Nephron progenitor cell (in vitro differentiated cells): ENCODE results near the gene CBY2.
"Not testable (repeated sequence)": the region's sequence is repeated elsewhere in the genome, so short reads cannot be mapped to it uniquely, and the experiment has no call there.

ENCODE experiments used
- DNase-seq: peaks from one replicate; pipeline ENCODE4 v3.0.0; 2021
- H3K27ac Mint-ChIP-seq: 2 replicates; pipeline ENCODE4 v1.8.0; 2021; ENCODE audit warnings: mild to moderate bottlenecking, moderate library complexity, mixed read lengths
- H3K27me3 Mint-ChIP-seq: 2 replicates; pipeline ENCODE4 v1.8.0; 2021; ENCODE audit warnings: mild to moderate bottlenecking, low read depth, mixed read lengths; ENCODE audit not compliant: poor library complexity
- H3K36me3 Mint-ChIP-seq: 2 replicates; pipeline ENCODE4 v1.8.0; 2021; ENCODE audit warnings: low read depth, mixed read lengths
- H3K4me1 Mint-ChIP-seq: 2 replicates; pipeline ENCODE4 v1.8.0; 2021; ENCODE audit warnings: mixed read lengths
- H3K4me3 Mint-ChIP-seq: 2 replicates; pipeline ENCODE4 v1.8.0; 2021; ENCODE audit warnings: mild to moderate bottlenecking, moderate library complexity, mixed read lengths
- H3K9me3 Mint-ChIP-seq: 2 replicates; pipeline ENCODE4 v1.8.0; 2021; ENCODE audit warnings: mild to moderate bottlenecking, moderate library complexity, mixed read lengths
- TF ChIP-seq, protein P1 (sequence below): fragments of 200-600 bp; sonication (generic); IDR thresholded peaks from 2 replicates; pipeline ENCODE4 v1.5.0; 2021; ENCODE audit warnings: antibody characterized with exemption

CBY2 gene

DNA sequence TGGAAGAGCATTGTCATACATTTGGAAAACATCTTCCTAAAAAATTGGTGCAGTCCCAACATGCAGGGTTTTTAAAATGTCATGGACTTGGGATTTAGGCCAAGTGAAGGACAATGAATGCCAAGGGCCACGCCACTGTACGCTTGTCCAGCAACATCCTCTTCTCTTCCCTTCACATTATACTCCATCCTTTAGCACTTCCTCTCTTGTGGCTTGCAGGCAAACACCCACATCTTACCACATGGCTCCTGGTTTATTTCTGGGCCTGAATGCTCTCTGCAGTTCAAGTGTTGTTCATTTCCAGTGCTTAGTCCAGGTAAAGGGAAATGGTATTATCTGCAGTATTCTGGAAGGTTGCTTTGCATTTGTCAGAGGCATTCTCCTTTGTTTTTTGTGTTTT, 45.0 kb downstream of the CBY2 start:
- no peaks in the 10 kb centered on the region for H3K9me3 Mint-ChIP-seq
- H3K4me3 Mint-ChIP-seq, result no peak overlapping the region
- no peak for DNase-seq
- TF ChIP-seq, protein P1, sequence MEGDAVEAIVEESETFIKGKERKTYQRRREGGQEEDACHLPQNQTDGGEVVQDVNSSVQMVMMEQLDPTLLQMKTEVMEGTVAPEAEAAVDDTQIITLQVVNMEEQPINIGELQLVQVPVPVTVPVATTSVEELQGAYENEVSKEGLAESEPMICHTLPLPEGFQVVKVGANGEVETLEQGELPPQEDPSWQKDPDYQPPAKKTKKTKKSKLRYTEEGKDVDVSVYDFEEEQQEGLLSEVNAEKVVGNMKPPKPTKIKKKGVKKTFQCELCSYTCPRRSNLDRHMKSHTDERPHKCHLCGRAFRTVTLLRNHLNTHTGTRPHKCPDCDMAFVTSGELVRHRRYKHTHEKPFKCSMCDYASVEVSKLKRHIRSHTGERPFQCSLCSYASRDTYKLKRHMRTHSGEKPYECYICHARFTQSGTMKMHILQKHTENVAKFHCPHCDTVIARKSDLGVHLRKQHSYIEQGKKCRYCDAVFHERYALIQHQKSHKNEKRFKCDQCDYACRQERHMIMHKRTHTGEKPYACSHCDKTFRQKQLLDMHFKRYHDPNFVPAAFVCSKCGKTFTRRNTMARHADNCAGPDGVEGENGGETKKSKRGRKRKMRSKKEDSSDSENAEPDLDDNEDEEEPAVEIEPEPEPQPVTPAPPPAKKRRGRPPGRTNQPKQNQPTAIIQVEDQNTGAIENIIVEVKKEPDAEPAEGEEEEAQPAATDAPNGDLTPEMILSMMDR, result no peak
- H3K36me3 Mint-ChIP-seq, result no peaks in the 10 kb centered on the region
- no peak overlapping the region for H3K27ac Mint-ChIP-seq
- H3K4me1 Mint-ChIP-seq, result peaks cover 4% of the 10 kb centered on the region
- peaks cover 17% of the 10 kb centered on the region for H3K27me3 Mint-ChIP-seq

DNA sequence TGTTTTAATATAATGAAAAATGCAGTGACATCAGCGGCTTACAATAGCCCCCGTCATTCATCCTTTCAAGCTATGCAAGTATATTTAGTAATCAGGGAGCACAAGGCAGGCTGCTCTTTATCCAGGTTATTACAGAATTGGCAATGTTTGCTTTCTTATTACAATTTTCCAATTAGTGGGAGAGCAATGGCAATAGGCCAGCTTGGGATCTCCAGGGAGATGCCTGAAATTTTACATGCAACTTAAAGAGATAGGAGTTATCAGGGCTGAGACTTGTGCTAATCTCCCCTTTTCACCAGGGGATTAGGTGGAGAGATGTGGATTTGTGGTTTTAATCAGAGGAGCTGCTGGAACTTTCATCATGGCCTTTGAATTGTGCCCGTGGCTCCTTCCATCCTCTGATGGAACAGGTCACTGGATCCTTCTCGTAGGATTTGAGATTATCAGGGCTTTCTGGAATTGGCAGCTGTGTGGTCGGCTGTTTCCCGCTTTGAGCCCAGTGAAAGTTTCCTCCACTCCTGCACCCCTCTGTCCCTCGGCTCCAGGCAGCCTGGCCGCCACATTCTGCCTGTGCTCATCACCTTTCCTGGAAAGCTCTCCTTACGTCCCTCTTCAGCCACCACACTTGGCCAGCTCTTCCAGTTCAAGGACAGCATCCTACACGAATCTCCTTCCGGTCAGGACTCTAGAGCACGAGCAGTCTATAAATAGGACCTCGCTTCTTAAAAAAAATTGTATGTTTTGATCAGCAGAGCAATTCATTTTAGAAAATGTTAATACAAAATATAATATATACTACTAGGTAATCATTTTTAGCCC, 47.0 kb downstream of the CBY2 start:
- Mint-ChIP-seq H3K36me3 (no peaks in the 10 kb centered on the region), H3K27me3 (peaks cover 10% of the 10 kb centered on the region), H3K4me1 (peaks cover 4% of the 10 kb centered on the region), H3K9me3 (no peaks in the 10 kb centered on the region), H3K4me3 (no peak overlapping the region), H3K27ac (no peak overlapping the region)
- no peak for DNase-seq
- TF ChIP-seq, protein P1, result no peak

DNA sequence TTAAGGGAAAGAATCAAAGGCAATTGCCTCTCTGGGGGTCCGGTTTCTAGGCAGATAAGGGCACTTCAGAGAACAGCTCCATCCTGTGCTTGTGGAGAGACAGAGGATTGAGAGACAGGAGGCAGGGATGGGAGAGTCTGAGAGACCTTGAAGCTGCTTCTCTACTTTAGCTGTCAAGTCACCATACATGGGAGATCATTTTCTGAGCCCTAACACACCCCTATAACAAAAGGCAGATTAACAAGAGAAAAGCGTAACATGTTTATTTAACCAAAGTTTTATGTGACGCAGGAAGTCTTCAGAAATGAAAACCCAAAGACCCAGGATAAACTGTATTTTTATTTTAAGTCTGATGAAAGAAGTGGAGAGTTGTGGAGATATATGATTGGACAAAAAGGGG, 48.4 kb downstream of the CBY2 start:
- TF ChIP-seq, protein P1, result no peak
- H3K4me3 Mint-ChIP-seq, result no peak overlapping the region
- H3K9me3 Mint-ChIP-seq, result peaks cover 4% of the 10 kb centered on the region
- no peaks in the 10 kb centered on the region for H3K36me3 Mint-ChIP-seq
- H3K27ac Mint-ChIP-seq, result no peak overlapping the region
- H3K27me3 Mint-ChIP-seq, result peaks cover 4% of the 10 kb centered on the region
- H3K4me1 Mint-ChIP-seq, result peaks cover 4% of the 10 kb centered on the region
- DNase-seq, result no peak

GRCh38 chr13:45751885-45752284, 49.8 kb downstream of the CBY2 start:
- Mint-ChIP-seq H3K27ac (no peak overlapping the region), H3K9me3 (peaks cover 13% of the 10 kb centered on the region), H3K36me3 (no peaks in the 10 kb centered on the region), H3K27me3 (no peaks in the 10 kb centered on the region), H3K4me1 (peaks cover 4% of the 10 kb centered on the region), H3K4me3 (no peak overlapping the region)
- no peak for DNase-seq
- TF ChIP-seq, protein P1, result no peak

- H3K27ac Mint-ChIP-seq, result no peak overlapping the region
- H3K4me1 Mint-ChIP-seq, result peaks cover 4% of the 10 kb centered on the region
- peaks cover 19% of the 10 kb centered on the region for H3K9me3 Mint-ChIP-seq
- DNase-seq, result no peak
- H3K36me3 Mint-ChIP-seq, result no peaks in the 10 kb centered on the region
- H3K4me3 Mint-ChIP-seq, result no peak overlapping the region
- H3K27me3 Mint-ChIP-seq, result no peaks in the 10 kb centered on the region
- TF ChIP-seq, protein P1, result no peak
Observed at GRCh38 chr13:45752510-45752909, 50.4 kb downstream of the CBY2 start.

DNA sequence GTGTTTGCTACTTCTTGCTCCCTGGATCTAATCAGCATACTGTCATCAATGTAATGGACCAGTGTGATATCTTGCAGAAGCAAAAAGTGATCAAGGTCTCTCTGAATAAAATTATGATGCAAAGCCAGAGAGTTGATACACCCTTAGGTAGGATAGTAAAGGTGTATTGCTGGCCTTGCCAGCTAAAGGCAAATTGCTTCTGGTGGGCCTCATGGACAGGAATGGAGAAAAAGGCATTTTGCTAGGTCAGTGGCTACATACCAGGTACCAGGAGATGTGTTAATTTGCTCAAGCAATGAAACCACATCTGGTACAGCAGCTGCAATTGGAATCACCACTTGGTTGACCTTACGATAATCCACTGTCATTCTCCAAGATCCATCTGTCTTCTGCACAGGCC, 54.4 kb downstream of the CBY2 start:
- H3K36me3 Mint-ChIP-seq, H3K4me3 Mint-ChIP-seq, H3K27ac Mint-ChIP-seq, H3K4me1 Mint-ChIP-seq, H3K27me3 Mint-ChIP-seq, DNase-seq: not testable (repeated sequence)
- H3K9me3 Mint-ChIP-seq, result peaks cover 42% of the 10 kb centered on the region

DNA sequence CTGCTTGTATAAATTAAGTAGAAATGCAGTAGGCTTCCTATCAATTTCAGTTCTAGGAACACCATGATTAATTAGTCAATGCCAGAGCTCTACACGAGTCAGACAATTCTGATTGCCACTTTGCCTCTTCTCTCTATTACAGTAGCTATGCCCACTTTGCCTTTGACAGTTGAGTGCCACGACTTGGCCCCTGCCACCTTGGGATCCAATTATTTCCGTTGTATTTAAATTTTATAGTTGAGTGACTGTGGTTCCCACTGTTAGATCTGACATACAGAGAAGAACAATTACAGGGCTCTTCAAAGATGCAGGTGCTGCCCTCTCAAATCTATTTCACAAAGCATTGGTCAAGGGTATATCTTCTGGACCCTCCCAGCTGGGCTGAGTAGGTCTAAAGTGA, 55.5 kb downstream of the CBY2 start:
- not testable (repeated sequence) for H3K4me1 Mint-ChIP-seq, H3K27me3 Mint-ChIP-seq, H3K36me3 Mint-ChIP-seq, H3K4me3 Mint-ChIP-seq, DNase-seq, H3K27ac Mint-ChIP-seq
- peaks cover 42% of the 10 kb centered on the region for H3K9me3 Mint-ChIP-seq
